NK-92 treated with Interleukin-12 subunit alpha and Interleukin-12 subunit beta, amount 100 ng/mL, for 24 hours (cell line): ENCODE measurements around the gene FAM8A1.

ENCODE experiments used
- DNase-seq: peaks from one replicate; lab custom pipeline; 2025; lab: John Stamatoyannopoulos, UW

Gene FAM8A1

DNA sequence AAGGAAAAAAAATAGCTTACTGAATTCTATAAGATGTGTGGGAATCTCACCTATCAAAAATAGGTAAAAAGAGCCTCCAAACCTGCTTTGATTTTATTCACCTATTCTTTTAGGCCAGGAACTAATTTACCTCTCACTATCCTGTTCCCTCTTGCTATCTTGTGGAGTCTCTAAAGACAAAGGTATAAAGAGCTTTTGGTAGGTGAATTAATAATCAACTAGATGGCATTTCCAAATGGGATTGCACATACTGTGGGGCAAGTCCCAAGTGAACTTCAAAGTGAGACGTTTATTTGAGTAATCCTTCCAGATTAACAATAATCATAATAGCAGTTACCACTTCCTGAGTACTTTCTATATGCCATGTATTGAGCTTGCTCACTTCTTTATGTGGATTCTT, 2.8 kb downstream of the FAM8A1 start:
- DNase-seq = no peak

DNA sequence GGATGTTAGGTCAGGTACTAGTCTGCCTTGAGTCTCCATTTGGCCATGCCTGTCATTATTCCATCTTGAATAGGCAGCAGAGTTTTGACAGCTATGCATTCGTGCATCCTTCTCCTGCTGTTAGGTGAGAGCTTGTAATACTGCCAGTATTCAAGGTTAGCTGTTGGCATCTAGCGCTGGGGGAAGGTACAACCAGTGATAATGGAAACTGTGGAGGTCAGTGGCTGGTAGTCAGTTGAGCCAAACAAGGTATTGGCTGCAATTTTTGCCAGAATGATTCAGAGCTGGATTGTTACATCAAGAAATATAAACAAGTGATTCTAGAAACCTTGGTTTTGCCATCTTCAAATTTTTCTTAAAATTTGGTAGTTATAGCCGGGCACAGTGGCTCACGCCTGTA, 6.5 kb downstream of the FAM8A1 start:
- no peak for DNase-seq

DNA sequence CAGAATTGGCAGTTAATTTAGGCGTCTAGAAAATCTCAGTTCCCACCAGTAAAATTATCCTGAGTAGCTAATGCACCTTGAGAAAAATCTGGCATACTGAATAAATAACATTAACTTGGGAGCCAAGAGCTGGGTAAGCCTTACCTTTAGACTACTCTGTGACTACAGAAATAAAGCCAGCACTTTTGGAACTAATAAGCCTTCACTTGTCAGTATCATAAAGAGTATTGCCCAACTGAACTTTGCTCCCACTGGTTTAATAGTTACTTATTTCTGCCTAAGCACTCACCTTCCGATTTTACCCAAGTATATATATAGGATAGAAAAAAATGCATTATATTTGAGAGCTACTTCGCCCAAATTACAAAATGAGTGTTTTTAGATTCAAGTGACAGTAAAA, 10.7 kb downstream of the FAM8A1 start:
- DNase-seq = no peak

DNA sequence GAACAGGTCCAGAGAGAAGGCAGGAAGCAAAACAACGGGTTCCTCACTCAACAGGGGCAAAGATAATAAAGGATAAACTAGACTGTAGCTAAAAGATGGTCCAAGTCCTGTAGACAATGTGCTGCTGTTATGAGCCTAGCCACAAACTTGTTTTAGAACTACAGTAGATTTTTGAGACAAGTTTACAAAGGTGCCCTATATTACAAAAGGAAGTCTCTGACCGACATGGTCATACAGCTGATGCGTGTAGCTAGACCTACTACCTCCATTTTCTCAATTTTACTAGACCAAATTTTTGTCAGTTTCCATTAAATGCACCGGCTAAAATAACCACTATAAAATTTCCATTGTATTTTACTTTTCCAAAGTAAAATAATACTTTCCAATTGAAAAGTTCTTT, 11.9 kb downstream of the FAM8A1 start:
- no peak for DNase-seq

DNA sequence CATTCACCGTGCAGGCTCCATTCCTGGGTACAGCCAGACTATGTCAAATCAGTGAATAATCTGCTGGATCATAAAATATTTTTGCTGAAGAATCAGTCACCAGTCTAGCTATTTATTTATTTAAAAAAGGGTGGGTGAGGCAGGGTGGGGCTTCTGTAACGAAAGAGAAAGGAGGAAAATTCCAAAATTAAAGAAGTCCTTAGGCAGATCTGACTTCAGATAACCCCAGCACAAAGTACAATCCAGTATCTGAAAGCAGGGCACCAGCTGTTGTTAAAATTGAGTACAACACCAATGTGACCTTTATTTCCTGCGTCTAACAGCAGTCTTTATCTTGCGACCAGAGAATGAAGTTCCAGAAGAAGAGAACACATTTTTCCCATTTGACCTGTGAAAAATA, 15.7 kb downstream of the FAM8A1 start:
- no peak for DNase-seq

DNA sequence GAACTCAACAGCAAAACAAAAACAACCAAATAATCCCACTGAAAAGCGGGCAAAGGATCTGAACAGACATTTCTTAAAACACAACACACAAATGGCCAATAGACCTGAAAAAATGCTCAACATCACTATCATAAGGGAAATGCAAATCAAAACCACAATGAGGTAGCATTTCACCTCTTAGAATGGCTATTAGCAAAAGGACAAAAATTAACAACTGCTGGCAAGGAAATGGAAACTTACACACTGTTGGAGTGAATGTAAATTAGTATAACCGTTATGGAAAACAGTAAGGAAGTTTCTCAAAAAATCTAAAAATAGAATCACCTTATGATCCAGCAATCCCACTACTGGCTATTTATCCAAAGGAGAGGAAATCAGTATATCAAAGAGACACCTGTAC, 20.9 kb downstream of the FAM8A1 start:
- no peak for DNase-seq

DNA sequence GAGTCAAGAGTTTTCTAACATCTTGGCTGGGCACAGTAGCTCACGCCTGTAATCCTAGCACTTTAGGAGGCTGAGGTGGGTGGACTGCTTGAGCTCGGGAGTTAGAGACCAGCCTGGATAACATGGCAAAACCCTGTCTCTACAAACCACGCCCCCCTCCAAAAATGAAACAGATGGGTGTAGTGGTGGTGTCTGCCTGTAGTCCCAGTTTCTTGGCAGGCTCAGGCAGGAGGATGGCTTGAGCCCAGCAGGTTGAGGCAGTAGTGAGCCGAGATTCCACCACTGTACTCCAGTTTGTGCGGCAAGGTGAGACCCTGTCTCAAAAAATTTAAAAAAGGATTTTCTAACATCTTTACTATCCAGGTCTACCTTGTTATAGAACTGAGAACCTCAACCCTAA, 22.0 kb downstream of the FAM8A1 start:
- no peak for DNase-seq

DNA sequence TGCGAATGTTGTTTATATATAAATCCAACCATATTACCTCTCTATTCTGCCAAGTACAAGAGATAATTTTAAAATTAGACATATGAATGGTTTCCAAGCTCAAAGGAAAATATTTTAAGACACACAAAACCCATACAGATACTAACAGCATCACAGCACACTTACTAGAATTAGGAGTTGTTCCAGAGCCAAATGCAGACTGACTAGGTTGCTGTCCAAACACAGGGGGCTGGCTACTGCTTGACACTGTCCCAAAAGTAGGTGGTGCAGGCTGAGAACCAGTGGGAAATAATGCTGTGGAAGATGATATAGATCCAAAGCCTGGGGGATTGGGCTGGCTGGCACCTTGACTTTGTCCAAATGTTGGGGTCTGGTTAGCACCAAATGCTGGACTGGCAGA, 24.3 kb downstream of the FAM8A1 start:
- DNase-seq = no peak

DNA sequence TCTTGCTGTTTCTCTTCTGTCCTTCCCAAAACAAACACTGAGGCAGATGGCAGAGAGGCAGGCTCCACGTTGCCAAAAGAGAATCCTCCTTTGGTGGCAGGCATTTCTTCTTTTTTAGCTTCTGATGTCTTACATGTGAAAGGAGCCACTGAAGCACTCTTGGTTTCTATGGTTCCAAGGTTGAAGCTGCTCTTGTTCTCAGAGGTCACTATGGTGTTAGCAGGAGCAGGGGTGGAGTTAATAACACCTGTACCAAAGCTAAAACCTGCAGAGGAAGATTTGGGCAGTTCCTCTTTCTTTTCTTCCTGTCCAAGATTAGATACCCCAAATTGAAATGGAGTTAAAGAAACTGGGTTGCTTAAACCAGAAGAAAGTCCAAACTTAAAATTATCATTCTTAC, 28.8 kb downstream of the FAM8A1 start:
- no peak for DNase-seq

DNA sequence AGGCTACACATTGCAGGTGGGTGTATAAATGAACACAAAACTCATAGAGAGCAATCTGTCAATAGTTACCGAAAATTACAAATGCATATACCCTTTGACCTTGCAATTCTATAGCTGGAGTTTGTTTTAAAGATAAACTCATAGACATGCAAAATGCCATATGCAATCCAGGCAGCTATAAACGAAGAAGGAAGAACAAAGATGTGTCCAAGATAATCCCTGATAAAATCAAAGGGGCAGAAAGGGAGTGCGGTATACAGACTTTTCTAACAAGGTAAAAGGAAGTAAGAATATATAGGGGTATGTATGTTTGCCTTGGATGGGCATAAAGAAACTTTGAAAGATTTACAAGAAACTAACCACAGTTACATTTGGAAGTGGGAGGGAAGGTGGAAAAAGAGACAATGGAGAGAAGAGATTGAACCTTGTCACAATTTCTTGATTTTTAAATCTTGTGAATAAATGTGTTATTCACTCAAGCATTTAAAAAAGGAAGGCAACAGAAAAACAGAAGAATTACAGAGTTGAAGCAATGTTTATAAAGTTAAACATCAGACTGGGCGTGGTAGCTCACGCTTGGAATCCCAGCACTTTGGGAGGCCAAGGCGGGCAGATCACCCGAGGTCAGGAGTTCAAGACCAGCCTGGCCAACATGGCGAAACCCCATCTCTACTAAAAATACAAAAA, 29.9 kb downstream of the FAM8A1 start:
- DNase-seq = no peak

DNA sequence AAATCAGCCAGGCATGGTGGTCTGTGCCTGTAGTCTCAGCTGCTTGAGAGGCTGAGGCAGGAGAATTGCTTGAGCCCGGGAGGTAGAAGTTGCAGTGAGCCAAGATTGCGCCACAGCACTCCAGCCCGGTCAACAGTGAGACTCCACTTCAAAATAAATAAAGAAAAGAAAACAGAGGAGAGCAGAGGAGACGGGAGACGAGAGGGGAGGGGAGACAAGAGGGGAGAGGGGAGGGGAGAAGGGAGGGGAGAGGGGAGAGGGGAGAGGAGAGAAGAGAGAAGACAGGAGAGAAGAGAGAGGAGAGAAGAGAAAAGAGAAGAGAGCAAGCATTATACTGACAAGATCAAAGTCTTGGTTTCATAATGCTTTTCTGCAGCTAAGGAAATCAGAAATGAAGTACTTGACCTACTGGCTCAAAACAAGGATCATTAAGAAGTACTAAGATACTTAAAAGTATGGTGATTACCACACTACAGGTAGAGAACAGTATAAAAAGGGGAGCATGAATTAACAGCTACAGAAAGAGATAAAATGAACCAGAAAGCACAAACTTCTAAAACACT, 30.5 kb downstream of the FAM8A1 start:
- no peak for DNase-seq

DNA sequence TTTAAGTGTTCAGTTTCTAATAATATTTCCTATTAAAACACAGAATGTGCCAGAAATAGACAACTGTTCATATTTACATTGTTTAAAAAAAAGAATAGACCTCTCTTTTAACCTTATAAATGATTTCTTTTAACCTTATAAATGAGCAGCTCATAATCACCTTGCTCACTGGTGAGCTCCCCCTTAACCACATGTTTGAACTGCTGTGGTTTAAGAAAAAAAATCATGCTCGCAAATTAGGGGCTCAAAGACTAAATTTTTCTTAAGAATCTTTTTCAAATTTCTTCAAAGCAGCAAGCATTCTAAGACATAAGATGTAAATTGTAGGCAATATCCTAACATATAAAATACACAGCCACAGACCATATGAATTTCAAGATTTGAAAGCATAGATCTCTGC, 32.8 kb downstream of the FAM8A1 start:
- no peak for DNase-seq

DNA sequence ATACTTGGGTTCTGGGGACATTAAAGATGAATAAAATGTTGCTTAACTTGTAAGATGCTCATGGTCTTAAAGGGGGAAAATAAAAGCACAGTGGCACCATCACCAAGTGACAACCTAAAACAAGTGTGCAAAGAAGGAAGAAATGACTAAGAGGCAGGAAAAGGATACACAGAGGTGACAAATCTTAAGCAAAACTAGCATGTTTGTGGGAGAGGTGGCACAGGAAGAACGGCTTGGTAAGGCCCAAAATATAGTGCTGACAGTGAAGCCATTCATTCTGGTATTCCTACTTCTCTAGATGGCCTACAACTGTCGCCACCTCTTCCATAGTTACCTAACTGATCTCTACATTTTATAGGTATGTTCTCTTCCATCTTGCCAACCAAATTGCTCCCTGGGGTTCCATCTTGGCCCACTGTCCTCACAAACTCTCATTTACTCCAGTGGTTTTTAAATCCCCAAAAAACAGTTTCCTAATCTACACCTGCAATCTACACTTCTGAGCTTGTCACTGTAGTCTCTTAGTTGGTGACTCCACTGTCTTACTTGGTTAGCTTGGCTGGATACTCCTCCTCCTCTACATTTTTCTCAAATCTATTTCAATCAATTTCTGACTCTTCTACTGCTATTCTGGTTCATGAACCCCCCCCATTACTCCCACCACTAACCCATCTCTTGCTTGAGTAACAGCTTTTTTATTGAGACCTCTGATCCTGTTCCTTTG, 33.5 kb downstream of the FAM8A1 start:
- peak; percentile 31 for DNase-seq

DNA sequence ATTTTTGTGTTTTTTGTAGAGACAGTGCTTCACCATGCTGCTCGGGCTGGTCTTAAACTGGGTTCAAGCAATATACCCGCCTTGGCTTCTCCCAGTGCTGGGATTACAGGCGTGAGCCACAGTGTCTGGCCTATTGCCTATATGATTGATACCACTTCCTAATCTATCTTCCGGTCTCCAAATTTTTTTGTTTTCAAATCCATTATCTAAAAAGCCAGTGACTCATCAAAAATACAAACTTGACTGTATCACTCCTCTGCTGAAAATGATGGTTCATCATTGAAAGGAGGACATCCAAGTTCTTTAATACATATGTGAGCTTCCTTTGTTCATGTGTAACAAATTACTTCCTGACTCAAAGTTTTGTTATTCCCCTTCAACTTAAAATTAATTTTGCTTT, 35.5 kb downstream of the FAM8A1 start:
- no peak for DNase-seq

DNA sequence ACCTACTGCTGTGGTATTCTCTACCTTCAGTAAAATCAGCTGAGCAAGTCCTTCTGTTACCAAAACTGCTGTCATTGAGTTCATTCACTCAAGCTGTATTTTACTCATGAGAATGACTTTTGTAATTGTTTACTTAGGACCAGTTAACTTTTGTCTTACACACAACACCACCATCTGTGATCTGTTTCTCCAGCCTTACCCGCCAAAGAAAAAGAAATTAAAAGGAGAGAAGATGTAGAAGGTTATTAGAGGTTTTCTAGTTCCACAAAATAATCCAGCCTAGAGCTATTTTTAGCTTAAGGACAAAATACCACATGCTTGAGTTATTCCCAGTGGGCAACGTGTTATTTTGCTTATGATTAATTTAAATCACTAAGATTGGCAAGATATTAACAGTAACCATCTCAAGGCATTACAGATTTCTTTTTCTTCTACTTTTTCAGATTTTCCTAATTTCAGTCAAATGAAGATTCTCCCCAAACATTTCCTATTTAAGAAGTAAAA, 38.2 kb downstream of the FAM8A1 start:
- no peak for DNase-seq

DNA sequence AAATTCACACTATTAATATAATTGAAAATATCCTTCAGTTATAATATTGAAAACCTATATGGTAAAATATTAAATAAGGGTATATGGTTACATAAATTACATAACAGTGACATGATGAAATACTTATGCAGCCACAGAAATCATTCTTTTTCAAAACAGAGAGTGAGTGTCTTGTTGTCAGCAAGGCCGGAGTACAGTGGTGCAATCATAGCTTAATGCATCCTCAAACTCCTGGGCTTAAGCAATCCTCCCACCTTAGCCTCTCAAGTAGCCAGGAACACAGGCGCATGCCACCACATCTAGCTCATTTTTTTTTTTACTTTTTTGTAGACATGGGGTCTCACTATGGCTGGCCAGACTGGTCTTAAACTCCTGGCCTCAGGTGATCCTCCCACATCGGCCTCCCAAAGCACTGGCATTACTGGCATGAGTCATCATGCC, 40.4 kb downstream of the FAM8A1 start:
- DNase-seq = no peak

DNA sequence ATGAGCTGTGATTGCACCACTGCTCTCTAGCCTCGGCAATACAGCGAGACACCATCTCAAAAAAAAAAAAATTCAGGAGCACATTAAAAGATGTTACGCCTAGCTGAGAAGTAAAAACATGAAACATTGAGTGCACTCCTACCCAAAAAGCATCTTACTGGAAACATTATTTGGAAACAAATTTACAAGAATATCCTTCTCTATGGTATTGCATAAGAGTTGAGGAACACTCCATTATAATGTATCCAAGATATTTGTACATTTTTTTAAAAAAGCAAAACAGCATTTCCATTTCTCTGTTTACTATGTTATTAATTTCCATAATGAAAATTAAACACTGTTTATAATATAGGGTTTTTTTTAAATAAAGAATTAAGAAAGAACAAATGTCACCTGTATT, 48.6 kb downstream of the FAM8A1 start:
- no peak for DNase-seq

DNA sequence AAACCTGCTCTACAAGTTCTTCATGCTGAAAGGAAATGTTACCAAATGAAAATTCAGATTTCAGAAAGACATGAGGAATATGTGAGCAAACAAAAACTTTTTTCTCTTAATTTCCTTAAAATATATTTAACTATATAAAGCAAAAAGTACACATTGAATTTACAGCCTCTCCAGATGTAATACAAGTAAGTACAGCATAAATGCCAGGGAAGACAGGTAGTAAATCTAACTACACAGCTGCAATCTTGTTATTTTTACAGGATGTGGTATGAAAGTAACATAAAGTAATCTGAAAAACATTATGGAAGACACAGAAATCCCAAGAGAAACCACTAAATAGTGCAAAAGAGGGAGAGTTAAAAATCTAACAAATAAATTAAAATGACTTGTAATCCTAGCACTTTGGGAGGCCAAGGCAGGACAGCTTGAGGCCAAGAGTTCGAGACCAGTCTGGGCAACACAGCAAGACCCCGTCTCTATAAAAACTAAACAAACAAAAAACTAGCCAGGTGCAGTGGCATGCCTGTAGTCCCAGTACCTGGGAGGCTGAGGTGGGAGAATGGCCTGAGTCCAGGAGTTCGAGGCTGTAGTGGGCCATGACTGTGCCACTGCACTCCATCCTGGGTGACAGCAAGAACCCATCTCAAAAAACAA, 50.7 kb downstream of the FAM8A1 start:
- no peak for DNase-seq

DNA sequence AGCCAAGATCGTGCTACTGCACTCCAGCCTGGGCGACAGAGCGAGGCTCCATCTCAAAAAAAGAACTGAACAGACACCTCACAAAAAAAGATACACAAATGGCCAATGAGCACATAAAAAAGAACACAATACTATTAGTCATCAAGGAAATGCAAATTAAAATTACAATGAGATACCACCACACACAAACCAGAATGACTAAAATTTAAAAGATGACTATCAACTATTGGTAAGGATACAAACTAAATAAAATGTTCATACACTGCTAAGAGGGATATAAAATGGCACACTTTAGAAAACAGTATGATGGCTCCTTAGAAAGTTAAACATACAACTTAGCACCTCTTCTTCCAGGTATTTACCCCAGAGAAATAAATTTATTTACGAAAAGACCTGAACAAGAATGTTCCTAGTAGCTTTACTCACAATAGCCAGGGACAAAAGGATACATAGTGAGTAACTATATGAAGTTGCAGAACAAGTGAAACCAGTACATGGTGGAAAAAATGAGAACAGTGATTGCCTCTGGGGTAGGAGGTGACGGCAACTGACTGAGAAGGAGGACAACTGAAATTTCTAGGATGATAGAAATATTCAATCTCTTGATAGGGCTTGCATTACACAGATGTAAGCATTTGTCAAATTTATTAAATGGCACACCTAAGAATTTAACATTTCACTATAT, 53.2 kb downstream of the FAM8A1 start:
- no peak for DNase-seq

DNA sequence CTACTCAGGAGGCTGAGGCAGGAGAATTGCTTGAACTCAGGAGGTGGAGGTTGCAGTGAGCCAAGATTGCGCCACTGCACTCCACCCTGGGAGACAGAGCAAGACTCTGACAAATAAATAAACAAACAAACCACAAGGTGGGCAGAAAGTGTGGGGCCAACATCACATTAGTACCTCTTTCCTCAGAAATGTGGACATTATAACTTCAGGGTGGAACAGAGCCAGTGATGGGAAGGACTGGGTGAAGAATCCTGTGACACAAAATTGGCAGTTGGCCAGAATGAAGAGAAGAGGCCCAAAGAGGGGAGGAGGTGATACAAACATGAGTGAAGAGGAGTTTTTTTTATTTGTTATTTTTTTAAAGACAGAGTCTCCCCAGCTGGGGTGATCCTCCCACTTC, 56.0 kb downstream of the FAM8A1 start:
- no peak for DNase-seq

DNA sequence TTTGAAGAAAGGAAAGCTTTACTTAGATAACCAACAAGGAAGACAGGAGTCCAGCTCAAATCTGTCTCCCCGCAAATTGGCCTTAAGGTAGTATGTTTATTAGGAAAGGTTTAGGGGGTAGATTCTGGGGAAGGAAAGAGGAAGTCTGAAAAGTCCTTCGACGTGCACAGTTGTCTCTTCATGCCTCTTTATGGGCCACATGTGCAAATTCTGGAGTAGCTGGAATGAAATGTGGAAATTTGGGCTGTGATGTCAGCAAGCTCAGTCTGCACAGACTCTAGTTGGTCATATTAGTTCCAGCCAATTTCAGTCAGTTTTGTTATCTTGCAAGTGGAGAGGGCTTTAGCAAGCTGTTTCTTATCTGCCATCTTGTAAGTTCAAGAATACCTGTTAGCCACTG, 56.5 kb downstream of the FAM8A1 start:
- no peak for DNase-seq
